ENCODE measurements around the gene MIER2. TPM values are rescaled to one million over a fixed set of nuclear protein-coding genes. Genes with fewer than 3 reads are reported as not detected.

MIER2 gene
- polyA plus RNA-seq, 1 donor from 2014 or later, result 16.0 TPM

GRCh38 chr19:310141-310651, 34.4 kb downstream of the MIER2 start:
- Histone ChIP-seq H3K27ac (ENCODE audit: low read length) (no peak overlapping the region), H3K9me2 (ENCODE audit: insufficient read depth, low read length) (no peaks in the 10 kb centered on the region), H4K20me1 (ENCODE audit: insufficient read depth) (no peaks in the 10 kb centered on the region)

GRCh38 chr19:309206-309565, 35.4 kb downstream of the MIER2 start:
- Histone ChIP-seq H3K79me2 (replicated peaks; ENCODE audit: insufficient read depth, low read length) (no peaks in the 10 kb centered on the region), H3K9me2 (ENCODE audit: insufficient read depth, low read length) (no peaks in the 10 kb centered on the region), H2AFZ (ENCODE audit: low read depth, low read length) (no peak overlapping the region), H3K27ac (ENCODE audit: low read length) (no peak overlapping the region), H3K4me3 (ENCODE audit: low read length) (no peak overlapping the region), H3K27me3 (ENCODE audit: insufficient read depth, low read depth, low read length) (no peaks in the 10 kb centered on the region), H4K20me1 (ENCODE audit: insufficient read depth) (no peaks in the 10 kb centered on the region), H3K4me2 (ENCODE audit: low read length) (no peak overlapping the region), H3F3A (ENCODE audit: insufficient read depth, low read length, poor library complexity, severe bottlenecking) (no peaks in the 10 kb centered on the region), H3K9me3 (ENCODE audit: low read length) (no peaks in the 10 kb centered on the region), H3K9ac (ENCODE audit: low read length) (no peak overlapping the region), H3K36me3 (ENCODE audit: insufficient read depth, low read length) (no peaks in the 10 kb centered on the region)
- TF ChIP-seq EP300 (conservative IDR thresholded peaks at IDR 0.05; ENCODE audit: poor library complexity, severe bottlenecking) (no peak), REST (IDR thresholded peaks at IDR 0.05; ENCODE audit: borderline replicate concordance) (no peak), EZH2 (IDR thresholded peaks at IDR 0.05; ENCODE audit: borderline replicate concordance, insufficient read depth, low read length, poor library complexity, severe bottlenecking) (no peak), RAD21 (conservative IDR thresholded peaks at IDR 0.05) (no peak), MXI1 (conservative IDR thresholded peaks at IDR 0.05; ENCODE audit: poor library complexity, severe bottlenecking) (no peak), POLR2AphosphoS5 (IDR thresholded peaks at IDR 0.05) (no peak), TAF1 (IDR thresholded peaks at IDR 0.05; ENCODE audit: low read depth) (no peak)

More at GRCh38 chr19:310141-310651, 34.4 kb downstream of the MIER2 start:
- Histone ChIP-seq H3K79me2 (replicated peaks; ENCODE audit: insufficient read depth, low read length) (no peaks in the 10 kb centered on the region), H3K9ac (ENCODE audit: low read length) (no peak overlapping the region), H3K9me3 (ENCODE audit: low read length) (no peaks in the 10 kb centered on the region), H3K4me3 (ENCODE audit: low read length) (no peak overlapping the region), H3F3A (ENCODE audit: insufficient read depth, low read length, poor library complexity, severe bottlenecking) (no peaks in the 10 kb centered on the region), H3K4me2 (ENCODE audit: low read length) (no peak overlapping the region), H3K27me3 (ENCODE audit: insufficient read depth, low read depth, low read length) (no peaks in the 10 kb centered on the region), H3K36me3 (ENCODE audit: insufficient read depth, low read length) (no peaks in the 10 kb centered on the region), H2AFZ (ENCODE audit: low read depth, low read length) (no peak overlapping the region)
- TF ChIP-seq CTCF (IDR thresholded peaks at IDR 0.05; ENCODE audit: poor library complexity, severe bottlenecking) (no peak), TAF1 (IDR thresholded peaks at IDR 0.05; ENCODE audit: low read depth) (no peak), EZH2 (IDR thresholded peaks at IDR 0.05; ENCODE audit: borderline replicate concordance, insufficient read depth, low read length, poor library complexity, severe bottlenecking) (no peak), EP300 (conservative IDR thresholded peaks at IDR 0.05; ENCODE audit: poor library complexity, severe bottlenecking) (no peak), POLR2AphosphoS5 (IDR thresholded peaks at IDR 0.05) (no peak), MXI1 (conservative IDR thresholded peaks at IDR 0.05; ENCODE audit: poor library complexity, severe bottlenecking) (no peak), REST (IDR thresholded peaks at IDR 0.05; ENCODE audit: borderline replicate concordance) (no peak), RAD21 (conservative IDR thresholded peaks at IDR 0.05) (no peak)

Measured in neural cell (in vitro differentiated cells).